Measurements from ENCODE around the gene TRIOBP. TPM values are rescaled to one million over a fixed set of nuclear protein-coding genes. Genes with fewer than 3 reads are reported as not detected.

TRIOBP gene
- total RNA-seq, 1 experiment from 2014 or later = 38.4 TPM

DNA sequence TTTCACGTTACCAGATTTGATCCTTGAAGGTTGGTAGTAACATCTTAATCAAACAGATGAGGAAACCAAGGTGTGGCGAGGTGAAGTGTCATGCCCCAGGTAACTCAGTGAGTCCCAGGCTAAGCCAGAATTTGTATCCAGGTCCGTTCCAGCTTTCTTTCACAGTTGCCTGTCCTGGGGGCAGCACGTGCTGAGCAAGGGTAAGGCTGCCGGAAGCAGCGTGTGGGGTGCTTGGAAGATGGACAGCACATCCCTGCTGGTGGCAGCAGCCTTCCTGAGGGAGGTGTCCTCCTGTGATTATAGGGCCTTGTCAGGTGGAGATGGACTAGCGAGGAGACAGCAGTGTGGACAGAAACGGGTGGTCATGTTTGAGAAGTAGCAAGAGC is 50.9 kb downstream of the TRIOBP start:
- Mint-ChIP-seq H3K4me1 (ENCODE audit: low read depth, unreplicated experiment) (peaks cover 13% of the 10 kb centered on the region), H3K27me3 (ENCODE audit: insufficient read depth, unreplicated experiment) (no peaks in the 10 kb centered on the region), H3K36me3 (ENCODE audit: insufficient read depth, unreplicated experiment) (peaks cover 5% of the 10 kb centered on the region), H3K27ac (ENCODE audit: unreplicated experiment) (no peak overlapping the region), H3K9me3 (ENCODE audit: unreplicated experiment) (no peaks in the 10 kb centered on the region), H3K4me3 (ENCODE audit: unreplicated experiment) (peak overlapping the region; percentile 90)
- Histone ChIP-seq H3K27me3 (replicated peaks; ENCODE audit: control insufficient read depth, insufficient read depth, low read length) (no peaks in the 10 kb centered on the region), H3K4me3 (ENCODE audit: low read depth, low read length) (no peak overlapping the region), H3K9me3 (no peaks in the 10 kb centered on the region), H3K4me1 (peaks cover 28% of the 10 kb centered on the region), H3K36me3 (ENCODE audit: control insufficient read depth, insufficient read depth, low read length) (peaks cover 2% of the 10 kb centered on the region; the same call in 1 of the 2 replicates)
- ChIA-PET CTCF (no interaction called here), POLR2A (no interaction called here)
- intact Hi-C loops (cut with micrococcal nuclease; ENCODE audit: unreplicated experiment) = loop anchor here (5.0 kb wide), 1 partner anchor 55 kb away; no protein-coding TSS in a partner anchor
- DNase-seq = no peak
- BruUV-seq (replicated peaks) = no TSS peak
- TF ChIP-seq, protein P1, sequence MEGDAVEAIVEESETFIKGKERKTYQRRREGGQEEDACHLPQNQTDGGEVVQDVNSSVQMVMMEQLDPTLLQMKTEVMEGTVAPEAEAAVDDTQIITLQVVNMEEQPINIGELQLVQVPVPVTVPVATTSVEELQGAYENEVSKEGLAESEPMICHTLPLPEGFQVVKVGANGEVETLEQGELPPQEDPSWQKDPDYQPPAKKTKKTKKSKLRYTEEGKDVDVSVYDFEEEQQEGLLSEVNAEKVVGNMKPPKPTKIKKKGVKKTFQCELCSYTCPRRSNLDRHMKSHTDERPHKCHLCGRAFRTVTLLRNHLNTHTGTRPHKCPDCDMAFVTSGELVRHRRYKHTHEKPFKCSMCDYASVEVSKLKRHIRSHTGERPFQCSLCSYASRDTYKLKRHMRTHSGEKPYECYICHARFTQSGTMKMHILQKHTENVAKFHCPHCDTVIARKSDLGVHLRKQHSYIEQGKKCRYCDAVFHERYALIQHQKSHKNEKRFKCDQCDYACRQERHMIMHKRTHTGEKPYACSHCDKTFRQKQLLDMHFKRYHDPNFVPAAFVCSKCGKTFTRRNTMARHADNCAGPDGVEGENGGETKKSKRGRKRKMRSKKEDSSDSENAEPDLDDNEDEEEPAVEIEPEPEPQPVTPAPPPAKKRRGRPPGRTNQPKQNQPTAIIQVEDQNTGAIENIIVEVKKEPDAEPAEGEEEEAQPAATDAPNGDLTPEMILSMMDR (IDR thresholded peaks at IDR 0.05; ENCODE audit: insufficient read depth in 1 of 2, low read depth in 1 of 2, low read length in 1 of 2, severe bottlenecking in 1 of 2, unreplicated experiment in 1 of 2) = no peak

DNA sequence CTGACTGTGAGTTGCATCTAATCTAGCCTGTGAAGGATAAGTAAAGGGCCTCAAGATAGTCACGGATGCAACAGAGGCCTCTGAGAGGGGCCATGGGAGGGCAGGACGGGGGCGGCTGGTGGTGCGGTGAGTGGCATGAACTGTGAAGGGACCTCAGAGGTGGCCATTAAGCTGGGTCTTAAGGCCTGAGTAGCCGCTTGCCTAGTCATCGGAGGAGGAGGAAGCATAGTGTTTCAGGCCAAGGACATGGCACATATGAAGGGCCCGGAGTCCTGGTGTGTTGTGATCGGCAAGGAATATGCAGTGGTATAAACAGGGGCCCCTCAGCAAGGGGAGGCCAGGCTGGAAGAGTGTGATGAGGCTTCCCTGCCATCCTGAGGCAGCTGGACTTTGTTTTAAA is 51.8 kb downstream of the TRIOBP start:
- peaks cover 2% of the 10 kb centered on the region for H3K36me3 ChIP-seq (ENCODE audit: control insufficient read depth, insufficient read depth, low read length)
- CTCF ChIA-PET = no interaction called here
- no peak for DNase-seq
- intact Hi-C loops (cut with micrococcal nuclease; ENCODE audit: unreplicated experiment) = loop anchor here (5.0 kb wide), 1 partner anchor 54 kb away; no protein-coding TSS in a partner anchor
- Mint-ChIP-seq H3K4me1 (ENCODE audit: low read depth, unreplicated experiment) (peaks cover 13% of the 10 kb centered on the region), H3K4me3 (ENCODE audit: unreplicated experiment) (no peak overlapping the region), H3K36me3 (ENCODE audit: insufficient read depth, unreplicated experiment) (peaks cover 6% of the 10 kb centered on the region), H3K27me3 (ENCODE audit: insufficient read depth, unreplicated experiment) (no peaks in the 10 kb centered on the region), H3K27ac (ENCODE audit: unreplicated experiment) (peak overlapping the region; percentile 32), H3K9me3 (ENCODE audit: unreplicated experiment) (no peaks in the 10 kb centered on the region)
- peaks cover 36% of the 10 kb centered on the region for H3K4me1 ChIP-seq
- H3K27me3 ChIP-seq (replicated peaks; ENCODE audit: control insufficient read depth, insufficient read depth, low read length) = no peaks in the 10 kb centered on the region
- POLR2A ChIA-PET = no interaction called here
- H3K4me3 ChIP-seq (ENCODE audit: low read depth, low read length) = no peak overlapping the region
- TF ChIP-seq, protein P1 (IDR thresholded peaks at IDR 0.05; ENCODE audit: insufficient read depth in 1 of 2, low read depth in 1 of 2, low read length in 1 of 2, severe bottlenecking in 1 of 2, unreplicated experiment in 1 of 2) = no peak
- BruUV-seq (replicated peaks) = no TSS peak
- no peaks in the 10 kb centered on the region for H3K9me3 ChIP-seq

DNA sequence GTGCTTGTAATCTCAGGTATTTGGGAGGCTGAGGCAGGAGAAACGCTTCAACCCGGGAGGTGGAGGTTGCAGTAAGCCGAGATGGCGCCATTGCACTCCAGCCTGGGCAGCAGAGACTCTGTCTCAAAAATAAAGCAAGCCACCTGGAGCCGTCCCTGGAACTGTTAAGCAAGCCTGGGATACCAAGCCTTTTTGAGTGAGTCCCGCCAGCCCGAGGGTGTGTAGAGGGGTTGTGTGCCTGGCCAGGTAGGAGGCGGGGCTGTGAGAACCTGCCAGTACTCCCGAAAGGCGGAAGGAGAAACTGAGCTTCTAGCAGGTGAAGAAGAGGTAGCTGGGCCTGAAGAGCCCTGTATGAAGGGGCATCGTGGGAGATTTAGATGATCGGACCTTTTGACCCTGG is 52.4 kb downstream of the TRIOBP start:
- Histone ChIP-seq H3K4me1 (peaks cover 36% of the 10 kb centered on the region), H3K36me3 (ENCODE audit: control insufficient read depth, insufficient read depth, low read length) (peaks cover 3% of the 10 kb centered on the region), H3K9me3 (no peaks in the 10 kb centered on the region), H3K4me3 (ENCODE audit: low read depth, low read length) (no peak overlapping the region), H3K27me3 (replicated peaks; ENCODE audit: control insufficient read depth, insufficient read depth, low read length) (no peaks in the 10 kb centered on the region)
- ChIA-PET CTCF (no interaction called here), POLR2A (interaction anchor here (0.8 kb wide), 1 partner anchor 64 kb away, joined by 8 read pairs; no protein-coding TSS in a partner anchor)
- DNase-seq = no peak
- intact Hi-C loops (cut with micrococcal nuclease; ENCODE audit: unreplicated experiment) = loop anchor here (5.0 kb wide), 1 partner anchor 53 kb away; no protein-coding TSS in a partner anchor
- Mint-ChIP-seq H3K36me3 (ENCODE audit: insufficient read depth, unreplicated experiment) (peaks cover 6% of the 10 kb centered on the region), H3K27ac (ENCODE audit: unreplicated experiment) (peak overlapping the region; percentile 32), H3K4me3 (ENCODE audit: unreplicated experiment) (no peak overlapping the region), H3K9me3 (ENCODE audit: unreplicated experiment) (no peaks in the 10 kb centered on the region), H3K27me3 (ENCODE audit: insufficient read depth, unreplicated experiment) (no peaks in the 10 kb centered on the region), H3K4me1 (ENCODE audit: low read depth, unreplicated experiment) (peaks cover 10% of the 10 kb centered on the region)
- no TSS peak for BruUV-seq (replicated peaks)
- TF ChIP-seq, protein P1 (IDR thresholded peaks at IDR 0.05; ENCODE audit: insufficient read depth in 1 of 2, low read depth in 1 of 2, low read length in 1 of 2, severe bottlenecking in 1 of 2, unreplicated experiment in 1 of 2) = no peak

All from Caco-2 (cell line).